A549 (cell line): ENCODE data around the gene ASZ1.

Experiments used
- CTCF ChIP-seq: fragments of >200 bp; sonication (Bioruptor Twin); formaldehyde crosslinking; IDR thresholded peaks from 3 replicates; pipeline ENCODE4 v1.5.1; 2016
- EP300 ChIP-seq, 2 experiments: fragments of >200 bp; sonication (Bioruptor Twin); formaldehyde crosslinking; IDR thresholded peaks; 2 replicates in 1 of 2; 3 replicates in 1 of 2; pipeline ENCODE4 v1.6.1; 2016 to 2017
- JUN ChIP-seq, 2 experiments: fragments of >200 bp; sonication (Bioruptor Twin); formaldehyde crosslinking; IDR thresholded peaks; 2 replicates in 1 of 2; 3 replicates in 1 of 2; pipeline ENCODE4 v1.6.1; 2016 to 2017
- POLR2A ChIP-seq: IDR thresholded peaks from 2 replicates; pipeline ENCODE4 v1.6.1; 2012; ENCODE audit warnings: mild to moderate bottlenecking, low read length
- RAD21 ChIP-seq, 2 experiments: fragments of >200 bp in 1 of 2; sonication (Bioruptor Twin) in 1 of 2; formaldehyde crosslinking in 1 of 2; IDR thresholded peaks in 1 of 2; conservative IDR thresholded peaks in 1 of 2; 2 replicates in 1 of 2; 3 replicates in 1 of 2; pipeline ENCODE4 v1.6.1; 2012 to 2018; ENCODE audit warnings: inconsistent platforms in 1 of 2
- RFX5 ChIP-seq: fragments of 450-650 bp; IDR thresholded peaks from 2 replicates; pipeline ENCODE4 v1.7.1; 2014; ENCODE audit warnings: antibody characterized with exemption, mild to moderate bottlenecking, moderate library complexity

DNA sequence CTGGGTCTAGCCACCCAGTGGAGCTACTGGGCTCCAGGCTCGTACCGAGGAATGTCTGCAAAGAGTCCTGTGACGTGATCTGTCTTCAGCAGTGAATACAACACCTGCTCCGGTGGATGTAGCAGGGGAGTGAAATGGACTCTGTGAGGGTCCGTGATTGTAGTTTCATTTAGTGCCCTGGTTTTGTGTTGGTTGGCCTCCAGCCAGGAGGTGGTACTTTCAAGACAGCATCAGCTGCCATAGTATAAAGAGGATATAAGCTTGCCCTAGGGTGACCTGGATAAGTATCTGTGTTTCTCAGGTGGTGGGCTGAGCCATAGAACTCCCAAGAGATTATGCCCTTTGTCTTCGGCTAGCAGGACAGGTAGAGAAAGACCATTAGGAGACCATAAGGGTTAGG, 79.8 kb downstream of the ASZ1 start:
- TF ChIP-seq RFX5 = no peak
- no peak for TF ChIP-seq RAD21 (conservative IDR thresholded peaks at IDR 0.05 in 1 of 2, IDR thresholded peaks at IDR 0.05 in 1 of 2)
- no peak for TF ChIP-seq CTCF
- no peak for TF ChIP-seq EP300 (IDR thresholded peaks at IDR 0.05)
- no peak for TF ChIP-seq POLR2A
- no peak for TF ChIP-seq JUN (IDR thresholded peaks at IDR 0.05)
